K562 (cell line): ENCODE measurements around the gene PPP3CA. TPM values are rescaled to one million over a fixed set of nuclear protein-coding genes. Genes with fewer than 3 reads are reported as not detected.

Experiments used
- ATAC-seq: fragments of 200-7000 bp; cut with Tn5 transposase; 3 replicates; pipeline ENCODE4 v1.9.1; 2020; ENCODE audit warnings: moderate library complexity
- BruUV-seq: library from RNA; stranded (reverse); fragments of 400-500 nt; replicated peaks from 2 replicates; lab custom pipeline; 2021; lab: Mats Ljungman, UMichigan
- CTCF ChIA-PET: fragments of 300-600 bp; formaldehyde crosslinking; extraction: SDS; loops from one replicate; lab custom pipeline; 2021; ENCODE audit warnings: low intra/inter-chr PET ratio; lab: Yijun Ruan, JAX
- POLR2A ChIA-PET: fragments of 300-600, 350-650 bp; sonication (Branson Sonifier 250); formaldehyde crosslinking; extraction: SDS; loops from one replicate; lab custom pipeline; 2021; ENCODE audit warnings: antibody characterized with exemption, inconsistent platforms; lab: Yijun Ruan, JAX
- DNase-seq, 4 experiments: peaks; one replicate each; pipeline versions ENCODE4 v3.0.0 to v3.0.0-alpha.2; 2011 to 2018; ENCODE audit warnings: low spot score in 3 of 4, mixed read lengths in 3 of 4; ENCODE audit errors: extremely low read depth in 1 of 4
- FAIRE-seq: peaks from 2 replicates; lab custom pipeline; 2011; peaks lifted over from hg19 to GRCh38; lab: Jason Lieb, UNC
- H2AFZ ChIP-seq: 2 replicates; pipeline ENCODE4 v1.6.0; 2011; ENCODE audit warnings: low read depth, low read length, control low read depth, inconsistent platforms
- H3K27ac ChIP-seq: fragments of 200-600 bp; 3 replicates; pipeline ENCODE4 v1.8.0; 2011; ENCODE audit warnings: low read depth, mild to moderate bottlenecking, control low read depth, inconsistent platforms, low read length, moderate library complexity, mixed read lengths; ENCODE audit errors: extremely low read depth
- H3K27me3 ChIP-seq, 2 experiments: fragments of 300-600 bp in 1 of 2; 2 replicates in 1 of 2; 3 replicates in 1 of 2; pipeline versions ENCODE4 v1.6.0 to v1.8.0; 2011; ENCODE audit warnings: inconsistent platforms in 2 of 2, low read length in 2 of 2, mild to moderate bottlenecking in 1 of 2, mixed read lengths in 1 of 2, moderate library complexity in 1 of 2; ENCODE audit not compliant: control insufficient read depth in 2 of 2, insufficient read depth in 2 of 2
- H3K36me3 ChIP-seq: fragments of 300-600 bp; 3 replicates; pipeline ENCODE4 v1.8.0; 2011; ENCODE audit warnings: mild to moderate bottlenecking, low read length, inconsistent platforms; ENCODE audit not compliant: control insufficient read depth, insufficient read depth
- H3K4me1 ChIP-seq, 2 experiments: fragments of 200-600 bp in 1 of 2; replicated peaks in 1 of 2; 2 replicates in 1 of 2; 3 replicates in 1 of 2; pipeline versions ENCODE4 v1.5.1 to v1.8.0; 2011; ENCODE audit warnings: inconsistent platforms in 2 of 2, low read length in 2 of 2, mild to moderate bottlenecking in 1 of 2, mixed read lengths in 1 of 2, moderate library complexity in 1 of 2; ENCODE audit not compliant: control insufficient read depth in 2 of 2, insufficient read depth in 2 of 2
- H3K4me2 ChIP-seq: 2 replicates; pipeline ENCODE4 v1.6.1; 2011; ENCODE audit warnings: low read length, control low read depth, inconsistent platforms, mixed read lengths; ENCODE audit not compliant: insufficient read depth
- H3K4me3 ChIP-seq: fragments of 200-600 bp; sonication (generic), shearing (Covaris generic); 2 replicates; pipeline ENCODE4 v1.5.1; 2016; ENCODE audit warnings: control low read depth, inconsistent platforms
- H3K79me2 ChIP-seq: fragments of 200-600 bp; 3 replicates; pipeline ENCODE4 v1.8.0; 2011; ENCODE audit warnings: low read length, inconsistent platforms; ENCODE audit not compliant: control insufficient read depth, insufficient read depth
- H3K9ac ChIP-seq, 2 experiments: 2 replicates each; pipeline versions ENCODE4 v1.6.0 to v1.6.1; 2011; ENCODE audit warnings: low read depth in 2 of 2, low read length in 2 of 2, control low read depth in 1 of 2, inconsistent platforms in 1 of 2, mild to moderate bottlenecking in 1 of 2, mixed read lengths in 1 of 2; ENCODE audit not compliant: insufficient read depth in 1 of 2
- H3K9me1 ChIP-seq: one replicate; pipeline ENCODE4 v1.6.0; 2011; ENCODE audit warnings: inconsistent platforms, mild to moderate bottlenecking, low read length, moderate library complexity; ENCODE audit not compliant: control insufficient read depth, insufficient read depth
- H3K9me3 ChIP-seq: replicated peaks from 2 replicates; pipeline ENCODE4 v1.5.1; 2011; ENCODE audit warnings: low read depth, low read length, inconsistent platforms; ENCODE audit not compliant: control insufficient read depth, insufficient read depth
- H4K20me1 ChIP-seq: replicated peaks from 2 replicates; pipeline ENCODE4 v1.6.1; 2011; ENCODE audit warnings: low read length, inconsistent platforms, mixed read lengths; ENCODE audit not compliant: control insufficient read depth, insufficient read depth
- GABPA ChIP-seq: fragments of 200-800 bp; sonication (Bioruptor generic); conservative IDR thresholded peaks from 2 replicates; pipeline ENCODE4 v1.6.1; 2016; ENCODE audit warnings: low read depth, missing genetic modification characterization, missing compliant biosample characterization
- HMG20B ChIP-seq: fragments of 250-450 bp; sonication (Bioruptor Pico); IDR thresholded peaks from 2 replicates; pipeline ENCODE4 v1.5.0; 2021; ENCODE audit warnings: mild to moderate bottlenecking
- PRPF4 ChIP-seq: fragments of 200-400 bp; formaldehyde crosslinking; IDR thresholded peaks from one replicate; pipeline ENCODE4 v1.6.1; 2017; ENCODE audit warnings: low read length, low read depth, mild to moderate bottlenecking; ENCODE audit not compliant: insufficient read depth, poor library complexity, severe bottlenecking
- RBM14 ChIP-seq: fragments of 200-400 bp; formaldehyde crosslinking; IDR thresholded peaks from 2 replicates; pipeline ENCODE4 v1.6.1; 2018; ENCODE audit warnings: low read depth, mild to moderate bottlenecking, low read length, moderate library complexity, borderline replicate concordance; ENCODE audit not compliant: insufficient read depth
- RBM15 ChIP-seq: fragments of 200-400 bp; formaldehyde crosslinking; IDR thresholded peaks from 2 replicates; pipeline ENCODE4 v1.6.1; 2018; ENCODE audit warnings: mild to moderate bottlenecking, low read length, moderate library complexity; ENCODE audit not compliant: insufficient read depth
- ZKSCAN8 ChIP-seq: fragments of 200-800 bp; sonication (Bioruptor generic); IDR thresholded peaks from 2 replicates; pipeline ENCODE4 v1.6.1; 2016; ENCODE audit warnings: missing genetic modification characterization, missing compliant biosample characterization
- ZNF253 ChIP-seq: fragments of 250-450 bp; sonication (Bioruptor Pico); conservative IDR thresholded peaks from 2 replicates; pipeline ENCODE4 v1.6.1; 2021; ENCODE audit warnings: mild to moderate bottlenecking
- ZNF75A ChIP-seq: fragments of 450-650 bp; formaldehyde crosslinking; IDR thresholded peaks from 2 replicates; pipeline ENCODE4 v1.4.0; 2020; ENCODE audit warnings: mild to moderate bottlenecking
- WGBS: fragments of 100-300 bp; shearing (Covaris generic); methylation state at CpG from one replicate; pipeline ENCODE4 v1.1.6; 2016; ENCODE audit warnings: low coverage, mixed read lengths; ENCODE audit not compliant: insufficient coverage; ENCODE audit errors: missing lambda C conversion rate; 5-methylcytosine and 5-hydroxymethylcytosine counted together
- in situ Hi-C: fragments of 300-500 bp; cut with MboI; formaldehyde crosslinking; loops from 4 replicates; pipeline ENCODE4 v1.15.0; 2018; ENCODE audit warnings: inconsistent platforms, mixed read lengths
- intact Hi-C: fragments of 100-400 bp; cut with micrococcal nuclease; formaldehyde crosslinking; loops from 2 replicates; pipeline ENCODE4 v1.14.2; 2022
- polyA plus RNA-seq, 8 experiments: library from polyadenylated mRNA; depleted of rRNA in 4 of 8; stranded (reverse) in 5 of 8; unstranded in 3 of 8; fragments of >200 nt; fragmentation: Nextera tagmentation in 2 of 8; fragmentation: Illumina TruSeq in 1 of 8; extraction: Ambion mirVana in 2 of 8; extraction: Trizol in 1 of 8; gene quantifications; 2 replicates each; pipeline versions ENCODE4 v1.2.1 to v1.2.3, GENCODE V29; 2011 to 2014; ENCODE audit warnings: inconsistent platforms in 1 of 8, missing spikeins in 1 of 8
- total RNA-seq, 7 experiments: library from RNA; depleted of rRNA in 6 of 7; stranded (reverse); fragments of >200 nt in 6 of 7; fragmentation: Illumina TruSeq in 2 of 7; extraction: Trizol in 2 of 7; gene quantifications; 2 replicates each; pipeline versions ENCODE4 v1.2.1 to v1.2.3, GENCODE V29; 2011 to 2021; ENCODE audit warnings: low replicate concordance in 1 of 7

The PPP3CA gene
- total and polyA plus RNA-seq, 9 of the 15 experiments (the other 6 are each of a cell fraction or from before 2014, with no cell fraction given) = 0.94 to 3.2 (median 1.6) TPM

GRCh38 chr4:101027721-101028120 is 319.6 kb downstream of the PPP3CA start (continued):
- TF ChIP-seq RBM14 (no peak), ZKSCAN8 (CRISPR knock-in tag) (no peak), ZNF253 (CRISPR knock-in tag) (no peak)

GRCh38 chr4:101025755-101026154 is 321.6 kb downstream of the PPP3CA start:
- no peak for FAIRE-seq
- BruUV-seq = no TSS peak
- H3K36me3 ChIP-seq = no peaks in the 10 kb centered on the region
- H3K9me1 ChIP-seq = no peaks in the 10 kb centered on the region
- ATAC-seq = no peak
- ChIA-PET POLR2A (no interaction called here), CTCF (no interaction called here)
- no peaks in the 10 kb centered on the region for H4K20me1 ChIP-seq
- in situ Hi-C loops = no loop called here
- no peaks in the 10 kb centered on the region for H3K79me2 ChIP-seq
- no peaks in the 10 kb centered on the region for H3K4me1 ChIP-seq
- WGBS = 0% methylated on average over 7 of the region's 8 CpGs
- H3K4me3 ChIP-seq = no peak overlapping the region
- TF ChIP-seq RBM15 (no peak), HMG20B (no peak), ZNF75A (CRISPR knock-in tag) (no peak), PRPF4 (no peak), GABPA (tag) (peak; percentile 70)
- no peak overlapping the region for H3K4me2 ChIP-seq
- DNase-seq = no peak
- H3K9me3 ChIP-seq = no peaks in the 10 kb centered on the region
- no peak overlapping the region for H2AFZ ChIP-seq
- no peak overlapping the region for H3K27ac ChIP-seq
- no peaks in the 10 kb centered on the region for H3K27me3 ChIP-seq
- intact Hi-C loops = no loop called here
- no peak overlapping the region for H3K9ac ChIP-seq
